NCI-H2081 (cell line): Measurements from ENCODE around the gene STT3A.

Experiments
- DNase-seq, 2 experiments: peaks; one replicate each; lab custom pipeline; 2025; lab: John Stamatoyannopoulos, UW

STT3A gene

DNA sequence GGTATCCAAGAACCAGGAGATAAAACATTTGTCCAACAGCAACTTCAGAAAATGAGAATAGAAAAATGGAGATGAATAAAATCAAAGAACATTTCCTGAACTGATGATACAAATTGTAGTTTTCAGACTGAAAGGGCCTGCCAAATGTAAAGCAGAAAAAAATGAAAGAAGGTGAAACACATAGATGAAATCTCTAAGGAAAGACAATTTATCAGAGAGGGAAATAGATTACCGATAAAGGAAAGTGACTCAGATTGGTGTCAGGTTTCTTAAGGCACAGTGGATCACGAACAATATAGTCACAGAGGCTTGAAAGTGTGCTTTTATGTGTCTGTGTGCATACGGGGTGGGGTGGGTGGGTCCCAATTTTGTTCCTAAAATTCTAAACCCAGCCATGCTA lies 4.1 kb upstream of the STT3A start:
- DNase-seq = no peak

DNA sequence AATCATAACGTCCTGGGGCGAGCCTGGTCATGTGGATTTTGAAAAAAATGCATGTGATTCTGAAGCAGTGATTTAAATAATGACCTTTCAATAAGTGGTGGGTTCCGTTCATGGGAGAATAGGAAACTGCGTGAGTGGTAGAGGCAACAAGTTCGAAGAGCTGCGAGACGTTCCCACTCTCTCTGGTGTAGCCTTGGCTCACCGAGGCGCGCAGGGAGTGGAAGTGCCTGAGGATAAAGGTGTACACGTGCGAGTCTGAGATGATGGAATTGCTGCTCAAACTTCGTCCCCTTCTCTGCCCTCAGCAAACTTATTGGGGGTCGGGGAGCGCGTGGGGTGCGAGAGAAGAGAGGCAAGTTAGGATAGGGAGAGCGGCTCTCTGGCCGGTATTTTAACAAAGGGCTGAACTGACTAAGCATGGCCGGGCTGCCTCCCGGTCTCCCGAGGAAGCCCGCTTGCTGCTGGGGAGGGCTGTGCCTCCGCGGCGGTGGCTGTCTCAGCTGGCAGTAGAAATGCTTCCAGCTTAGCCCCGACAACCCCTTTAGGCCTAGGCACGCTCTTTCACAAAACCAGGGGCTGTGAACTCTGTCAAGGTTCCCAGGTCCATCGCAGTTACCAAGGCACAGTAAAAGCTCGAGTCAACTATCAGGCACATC lies 875 bp upstream of the STT3A start:
- DNase-seq = peak in 1 of 2 experiments; percentile 48

DNA sequence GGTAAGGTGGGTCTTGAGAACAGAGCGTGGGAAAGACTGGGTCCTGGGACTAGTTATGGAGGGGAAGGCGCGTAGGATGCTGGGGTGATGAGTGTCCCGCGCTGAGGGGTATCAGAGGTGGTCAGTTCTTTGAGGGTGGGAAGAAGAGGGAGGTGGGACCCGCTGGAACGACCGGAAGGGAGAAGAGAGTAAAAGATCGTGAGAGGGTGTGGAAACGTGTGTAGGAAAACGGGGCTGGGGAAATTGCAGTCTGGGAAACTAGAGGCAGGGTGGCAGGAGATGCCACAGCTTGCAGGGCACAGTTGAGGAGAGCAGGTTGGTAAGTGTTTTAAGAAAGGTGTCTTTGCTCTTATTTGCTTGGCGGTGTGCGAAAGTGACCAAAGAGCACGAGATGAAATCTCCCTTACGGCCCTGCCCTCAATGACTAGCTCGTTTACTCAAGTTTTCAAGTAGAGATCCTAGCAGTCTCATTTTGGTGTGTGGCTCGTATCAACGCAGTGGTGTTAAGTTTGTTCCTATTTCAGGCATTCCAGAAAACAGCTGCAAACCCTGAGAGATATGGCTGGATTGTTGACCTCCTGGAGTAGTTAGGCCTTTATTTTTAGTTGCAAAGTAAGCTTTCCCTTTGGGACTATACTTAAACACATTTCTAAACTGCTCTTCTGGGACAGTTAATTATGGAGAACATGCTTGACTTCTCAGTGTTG lies 615 bp downstream of the STT3A start:
- peak in 1 of 2 experiments; percentile 44 for DNase-seq

DNA sequence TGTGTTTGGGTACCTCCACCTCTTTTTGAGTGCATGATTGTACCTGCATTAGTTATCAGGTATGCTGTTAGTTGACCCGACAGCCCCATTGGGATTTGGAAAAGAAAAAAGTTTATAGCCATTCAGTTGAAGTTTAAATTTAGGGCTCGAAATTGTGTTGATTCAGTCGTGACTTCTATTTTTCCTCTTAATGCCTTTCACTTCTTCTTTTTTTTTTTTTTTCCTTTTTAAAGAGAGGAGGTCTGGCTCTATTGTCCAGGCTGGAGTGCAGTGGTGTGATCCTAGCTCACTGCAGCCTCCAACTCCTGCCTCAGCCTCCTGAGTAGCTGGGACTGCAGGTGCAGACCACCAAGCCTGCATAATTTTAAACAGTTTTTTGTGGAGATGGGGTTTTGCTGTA lies 2.3 kb downstream of the STT3A start:
- no peak for DNase-seq

DNA sequence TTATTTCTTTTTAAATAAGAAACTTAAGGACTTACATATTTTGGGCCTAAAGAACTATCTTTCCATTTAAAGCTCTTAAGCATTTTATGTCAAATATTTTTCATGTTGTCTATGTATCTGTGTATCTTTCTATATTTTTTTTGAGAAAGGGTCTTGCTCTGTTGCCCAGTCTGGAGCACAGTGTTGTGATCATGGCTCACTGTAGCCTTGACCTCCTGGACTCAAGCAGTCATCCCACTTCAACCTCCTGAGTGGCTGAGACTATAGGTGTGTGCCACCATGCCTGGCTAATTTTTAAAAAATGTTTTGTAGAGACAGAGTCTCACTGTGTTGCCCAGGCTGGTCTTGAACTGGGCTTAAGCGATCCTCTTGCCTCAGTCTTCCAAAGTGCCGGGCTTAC lies 8.0 kb downstream of the STT3A start:
- DNase-seq = no peak

DNA sequence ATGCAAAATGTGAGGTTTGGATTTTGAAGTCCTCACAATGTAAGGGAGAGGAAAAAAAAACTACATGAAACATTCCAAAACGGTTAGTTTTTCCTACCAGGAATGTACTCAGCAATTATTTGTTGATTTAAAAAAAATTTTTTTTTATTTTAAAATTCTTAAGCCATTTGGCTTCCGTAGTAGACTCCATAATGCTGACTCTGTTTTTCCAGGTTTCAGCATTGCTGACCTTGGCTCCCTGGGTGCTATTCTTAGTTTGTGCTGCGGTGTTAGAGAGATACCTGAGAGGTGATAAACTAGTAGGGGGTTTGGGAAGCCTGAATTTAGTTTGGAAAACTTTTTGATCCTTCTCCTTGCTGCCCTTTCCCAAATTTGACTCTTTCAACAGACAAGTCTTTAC lies 10.6 kb downstream of the STT3A start:
- DNase-seq = no peak

DNA sequence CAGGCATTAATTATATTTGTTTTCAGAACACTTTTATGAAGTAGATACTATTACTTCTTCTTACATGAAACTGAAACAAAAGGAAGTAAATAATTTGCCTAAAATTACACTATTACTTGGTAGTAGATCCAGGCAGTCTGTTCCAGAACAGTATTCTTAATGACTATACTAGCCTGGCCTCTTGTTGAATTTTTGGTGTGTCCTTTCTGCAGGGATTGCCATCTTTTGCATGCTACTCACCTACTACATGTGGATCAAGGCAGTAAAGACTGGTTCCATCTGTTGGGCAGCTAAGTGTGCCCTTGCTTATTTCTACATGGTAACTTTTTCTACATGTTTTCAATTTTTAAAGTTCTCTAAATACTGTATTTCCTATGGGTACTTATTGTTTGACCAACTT lies 12.8 kb downstream of the STT3A start:
- DNase-seq = no peak

DNA sequence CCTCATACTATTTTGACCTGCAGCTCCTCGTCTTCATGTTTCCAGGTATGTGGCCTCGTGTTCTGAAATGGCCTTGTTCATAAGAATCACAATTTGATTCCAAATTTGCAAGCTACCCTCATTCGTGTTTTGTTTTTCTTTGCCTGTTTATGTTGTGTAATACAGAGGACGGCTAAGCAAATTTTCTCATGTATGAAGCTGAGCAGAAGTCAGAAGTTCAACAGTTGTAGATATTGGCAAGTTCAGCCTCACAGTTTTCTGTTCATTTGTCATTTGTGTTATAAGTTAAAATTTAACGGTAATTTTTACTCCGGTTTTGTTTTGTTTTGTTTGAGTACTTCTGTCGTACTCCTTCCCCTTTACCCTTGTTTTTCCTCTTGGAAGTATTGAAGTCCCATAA lies 16.9 kb downstream of the STT3A start:
- DNase-seq = no peak

DNA sequence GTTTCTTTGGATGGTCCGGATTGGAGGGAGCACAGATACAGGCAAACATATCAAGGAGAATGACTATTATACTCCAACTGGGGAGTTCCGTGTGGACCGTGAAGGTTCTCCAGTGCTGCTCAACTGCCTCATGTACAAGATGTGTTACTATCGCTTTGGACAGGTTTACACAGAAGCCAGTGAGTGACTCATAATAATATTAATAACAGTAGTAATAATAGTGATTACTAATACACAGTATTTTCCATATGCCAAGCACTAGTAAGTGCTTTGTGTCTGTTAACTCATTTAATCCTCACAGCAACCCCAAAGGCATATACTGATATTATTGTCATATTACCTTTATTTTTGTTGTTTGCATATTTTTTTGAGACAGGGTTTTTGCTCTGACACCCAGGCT lies 25.7 kb downstream of the STT3A start:
- no peak for DNase-seq

DNA sequence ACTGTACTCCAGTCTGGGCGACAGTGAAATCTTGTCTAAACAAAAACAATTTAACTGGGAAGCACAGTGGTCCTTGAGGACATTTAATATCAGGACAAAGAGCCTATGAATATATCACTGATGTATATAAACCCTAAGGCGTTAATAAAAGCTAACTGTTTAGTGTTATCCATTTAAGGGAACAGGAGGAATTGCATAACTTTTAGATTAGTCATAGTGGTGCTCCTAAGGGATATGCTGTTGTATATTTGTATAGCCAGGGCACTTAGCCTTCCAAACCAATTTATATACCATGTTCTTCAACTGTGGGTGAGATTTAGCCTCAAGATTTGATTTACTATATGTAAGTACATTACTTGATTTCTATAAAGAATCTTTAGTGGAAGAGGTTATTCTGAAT lies 29.3 kb downstream of the STT3A start:
- no peak for DNase-seq

DNA sequence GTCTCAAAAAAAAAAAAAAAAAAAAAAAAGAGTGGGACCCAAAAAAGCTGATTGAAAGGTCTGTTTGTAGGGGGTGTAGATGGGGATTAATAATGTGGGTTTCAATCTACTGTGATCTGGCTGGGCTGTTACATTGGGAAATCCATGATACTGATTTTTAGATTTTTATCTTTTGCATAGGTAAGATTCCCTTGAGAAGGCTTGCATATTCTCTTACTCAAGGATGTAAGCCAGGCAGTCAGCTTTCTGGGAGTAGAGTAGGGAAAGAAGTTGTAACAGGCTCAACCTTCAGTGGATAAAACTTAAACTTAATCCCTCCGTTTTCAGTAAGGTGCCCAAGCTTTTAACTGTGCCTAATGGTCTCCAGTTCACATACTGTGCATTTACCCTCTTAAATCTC lies 30.4 kb downstream of the STT3A start:
- no peak for DNase-seq

DNA sequence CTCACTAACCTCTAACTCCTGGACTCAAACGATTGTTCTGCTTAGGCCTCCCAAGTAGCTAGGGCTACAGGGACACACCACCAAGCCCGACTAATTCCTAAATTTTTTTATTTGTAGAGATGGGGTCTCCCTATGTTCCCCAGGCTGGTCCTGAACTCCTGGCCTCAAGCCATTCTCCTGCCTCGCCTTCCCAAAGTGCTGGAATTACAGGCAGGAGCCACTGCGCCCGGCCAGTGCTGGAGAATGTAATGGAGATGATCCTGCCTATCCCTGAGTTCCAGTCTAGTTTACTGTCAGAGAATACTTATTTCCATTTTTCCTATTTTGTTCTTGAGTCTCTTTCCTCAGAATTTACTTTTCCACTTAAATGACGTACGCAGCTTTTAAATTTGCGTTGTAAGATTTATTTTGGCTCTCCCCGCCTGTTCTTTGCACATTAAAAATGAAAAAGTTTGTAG lies 32.1 kb downstream of the STT3A start, which contains the start of gene CHEK1:
TSS of gene CHEK1 (plus strand) at position 408 of the 458 bp plus-strand sequence. CDS start 1,606 bp downstream, outside the sequence.
- DNase-seq = no peak

DNA sequence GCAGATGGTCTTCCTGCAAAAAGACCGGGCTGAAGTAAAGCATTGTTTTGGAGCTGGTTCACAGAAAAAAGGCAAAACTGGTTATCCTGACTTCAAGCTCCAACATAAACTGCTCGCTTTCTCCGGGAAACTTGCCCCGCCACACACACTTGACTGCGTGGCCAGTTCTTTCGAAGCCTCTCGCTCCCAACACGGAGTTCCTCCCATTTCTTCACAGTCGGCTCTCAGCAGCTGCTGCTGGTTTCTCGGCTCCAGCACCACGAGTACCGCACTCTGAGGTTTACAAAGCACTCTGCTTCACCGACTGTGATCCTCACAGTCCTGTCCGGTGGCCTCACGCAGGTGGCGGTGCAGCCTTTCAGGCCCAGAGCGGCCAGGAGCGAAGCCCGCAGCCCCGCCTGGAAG lies 32.6 kb downstream of the STT3A start:
- DNase-seq = no peak

DNA sequence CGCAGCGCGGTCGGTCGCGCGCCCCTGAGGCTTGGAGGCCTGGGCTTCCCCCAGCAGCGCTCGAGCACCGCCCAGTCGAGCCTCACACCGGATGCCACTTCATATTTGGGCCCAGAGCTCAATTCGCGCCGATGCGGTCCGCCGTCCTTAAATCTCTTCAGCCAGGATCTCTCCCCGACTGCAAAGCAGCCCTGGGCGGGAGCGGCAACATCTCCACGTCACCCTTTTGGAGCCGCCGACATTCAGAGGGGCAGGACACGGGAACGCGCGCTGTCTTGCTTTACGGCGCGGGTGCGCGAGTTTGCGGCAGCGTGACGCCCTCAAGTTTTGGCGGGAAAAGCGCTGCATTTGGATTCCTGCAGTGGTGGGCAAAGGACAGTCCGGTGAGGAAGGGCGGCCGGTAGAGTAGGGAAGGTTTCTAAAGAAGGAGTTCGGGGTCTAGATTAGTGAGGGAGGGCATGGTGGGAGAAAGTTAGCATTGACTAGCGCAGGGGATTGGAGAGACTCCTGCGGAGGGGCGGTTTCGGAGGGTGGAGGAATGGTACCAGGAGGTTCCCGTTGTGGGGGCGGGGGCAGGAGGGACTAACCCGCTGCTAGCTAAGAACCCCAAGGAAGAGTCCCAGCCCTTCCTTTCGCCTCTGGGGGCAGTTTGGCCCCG lies 33.1 kb downstream of the STT3A start:
- DNase-seq = peak; percentile 90 to 93

DNA sequence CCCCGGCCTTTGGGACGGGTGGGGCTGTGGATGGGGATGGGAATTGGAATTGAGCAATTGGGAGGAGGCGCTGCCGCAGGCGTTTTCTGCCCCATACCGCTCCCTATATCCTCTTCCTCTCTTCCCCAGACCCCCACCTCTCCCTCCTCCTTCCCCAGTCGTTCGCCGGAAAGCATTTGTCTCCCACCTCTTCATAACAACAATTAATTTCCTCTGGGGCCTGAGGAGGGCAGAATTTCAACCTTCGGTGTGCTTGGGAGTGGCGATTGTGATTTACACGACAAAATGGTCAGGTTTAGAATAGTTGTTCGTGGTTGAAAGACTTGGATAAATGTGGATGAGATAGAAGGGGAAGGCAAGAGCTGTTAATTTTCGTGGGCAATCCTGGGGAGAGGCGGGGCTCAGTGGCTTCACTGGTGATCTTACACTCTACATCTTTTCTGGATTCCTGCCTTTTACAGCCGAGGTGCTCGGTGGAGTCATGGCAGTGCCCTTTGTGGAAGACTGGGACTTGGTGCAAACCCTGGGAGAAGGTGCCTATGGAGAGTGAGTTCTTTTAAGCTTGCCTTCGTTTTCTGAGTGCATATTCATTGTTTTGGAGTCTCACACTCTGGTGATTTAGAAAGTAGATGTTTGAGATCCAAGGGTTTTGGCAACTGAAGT lies 33.8 kb downstream of the STT3A start:
- DNase-seq = peak; percentile 83 to 86

DNA sequence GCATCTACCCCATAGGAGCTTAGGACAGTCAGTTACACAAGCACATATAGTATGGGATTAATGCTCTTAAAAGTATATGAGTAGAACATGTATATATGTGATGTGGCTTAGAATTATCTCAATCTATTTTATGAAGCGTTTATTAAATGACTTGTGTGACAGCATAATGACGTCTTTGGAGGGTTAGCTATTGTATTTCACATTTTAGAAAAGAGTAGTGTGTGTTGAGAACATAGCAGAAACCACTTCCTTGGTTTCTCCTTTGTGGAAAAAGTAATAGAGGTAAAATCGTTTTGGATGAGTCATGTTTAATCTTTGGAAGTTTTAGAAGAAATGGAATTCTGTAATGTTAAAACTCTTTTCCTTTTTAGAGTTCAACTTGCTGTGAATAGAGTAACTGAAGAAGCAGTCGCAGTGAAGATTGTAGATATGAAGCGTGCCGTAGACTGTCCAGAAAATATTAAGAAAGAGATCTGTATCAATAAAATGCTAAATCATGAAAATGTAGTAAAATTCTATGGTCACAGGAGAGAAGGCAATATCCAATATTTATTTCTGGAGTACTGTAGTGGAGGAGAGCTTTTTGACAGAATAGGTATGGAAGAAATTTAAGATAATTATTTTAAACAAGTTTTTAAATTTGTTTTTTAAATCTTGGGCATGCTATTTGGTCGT lies 34.7 kb downstream of the STT3A start:
- no peak for DNase-seq

DNA sequence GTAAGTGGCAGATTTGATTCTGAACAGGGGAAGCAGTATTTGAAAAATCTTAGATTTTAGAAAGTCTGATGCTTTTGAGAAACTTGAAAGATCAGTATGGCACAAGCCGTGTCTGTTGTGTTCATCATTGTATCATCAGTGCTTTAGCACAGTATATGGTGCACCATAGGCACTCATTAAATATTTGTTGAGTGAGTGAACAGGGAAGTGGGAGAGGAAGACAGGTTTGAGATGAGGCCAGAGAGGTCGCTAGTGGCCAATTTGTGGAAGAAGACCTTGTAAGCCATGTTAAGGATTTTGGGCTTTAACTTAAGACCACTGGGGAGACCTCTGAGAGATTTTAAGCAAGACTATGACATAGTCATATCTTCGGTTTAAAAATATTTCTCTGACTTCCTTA lies 45.2 kb downstream of the STT3A start:
- no peak for DNase-seq

DNA sequence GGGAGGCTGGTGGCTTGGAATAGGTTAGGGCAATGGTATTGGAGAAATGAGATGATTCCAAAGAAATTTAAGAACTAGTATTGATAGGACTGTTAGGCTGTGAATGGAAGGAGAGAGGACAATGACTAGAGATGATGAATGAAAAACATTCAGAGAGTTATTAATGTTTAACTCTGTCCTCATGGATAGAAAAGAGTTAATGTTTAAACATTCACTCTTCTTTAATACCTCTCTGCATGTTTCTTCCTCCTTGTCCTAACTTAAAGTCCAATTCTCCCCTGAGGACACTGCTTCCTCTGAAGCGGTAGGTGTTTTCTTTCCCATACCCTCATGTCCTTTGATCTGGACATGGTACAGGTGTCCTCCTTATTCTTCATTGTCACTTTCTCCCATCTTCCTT lies 45.7 kb downstream of the STT3A start:
- DNase-seq = no peak

DNA sequence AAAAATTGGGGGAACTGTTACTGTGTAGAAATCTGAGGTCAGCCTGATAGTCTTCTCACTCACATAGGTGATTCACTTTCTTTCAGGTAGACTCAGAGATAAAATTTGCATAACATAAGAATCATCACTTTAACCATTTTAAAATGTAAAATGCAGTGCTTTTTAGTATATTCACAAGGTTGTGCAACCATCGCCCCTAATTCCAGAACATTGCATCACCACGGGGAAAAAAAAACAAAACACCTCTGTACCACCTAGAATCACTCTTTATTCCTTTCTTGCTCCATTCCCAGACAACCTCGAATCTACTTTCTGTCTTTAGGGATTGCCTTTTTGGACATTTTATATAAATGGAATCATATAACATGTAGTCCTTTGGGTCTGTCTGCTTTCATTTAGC lies 53.2 kb downstream of the STT3A start:
- DNase-seq = no peak

DNA sequence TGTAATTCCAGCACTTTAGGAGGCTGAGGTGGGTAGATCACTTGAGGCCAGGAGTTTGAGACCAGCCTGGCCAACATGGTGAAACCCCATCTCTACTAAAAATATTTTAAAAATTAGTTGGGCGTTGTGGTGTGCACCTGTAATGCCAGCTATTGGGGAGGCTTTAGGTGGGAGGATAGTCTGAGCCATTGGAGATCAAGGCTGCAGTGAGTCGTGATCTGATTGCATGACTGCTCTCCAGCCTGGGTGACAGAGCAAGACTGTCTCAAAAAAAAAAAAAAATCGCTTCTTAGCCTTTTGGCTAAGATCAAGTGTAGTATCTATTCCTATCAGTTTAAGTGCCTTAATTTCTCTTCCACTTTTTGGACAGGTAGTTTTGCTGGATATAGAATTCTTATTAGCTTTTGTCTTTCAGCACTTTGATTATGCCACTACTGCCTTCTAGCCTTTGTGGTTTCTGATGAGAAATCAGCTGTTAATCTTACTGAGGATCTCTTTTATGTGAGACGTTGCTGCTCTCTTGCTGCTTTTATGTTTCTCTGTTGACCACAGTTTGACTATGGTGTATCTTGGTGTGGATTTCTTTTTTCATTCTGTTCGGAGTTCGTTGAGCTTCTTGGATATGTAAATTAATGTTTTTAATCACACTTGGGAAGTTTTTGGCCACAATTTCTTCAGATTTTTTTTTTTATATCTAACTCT lies 57.0 kb downstream of the STT3A start:
- DNase-seq = no peak

DNA sequence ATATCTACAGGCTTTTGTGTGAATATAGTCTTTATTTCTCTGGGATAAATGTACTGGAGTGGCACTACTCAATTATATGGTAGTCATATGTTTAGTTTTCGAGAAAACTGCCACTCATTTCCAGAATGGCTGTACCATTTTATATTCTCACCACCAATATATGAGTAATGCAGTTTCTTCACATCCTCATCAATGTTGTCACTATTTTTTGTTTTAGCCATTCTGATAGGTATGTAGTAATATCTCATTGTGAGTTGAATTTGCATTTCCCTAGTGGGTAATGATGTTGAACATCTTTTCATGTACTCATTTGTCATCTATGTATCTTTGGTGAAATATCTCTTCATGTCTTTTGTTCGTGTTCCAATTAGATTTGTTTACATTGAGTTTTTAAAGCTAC lies 70.0 kb downstream of the STT3A start:
- peak in 1 of 2 experiments; percentile 16 for DNase-seq
